Type B pancreatic cell (in vitro differentiated cells): ENCODE results near the gene LAMTOR2. TPM values are rescaled to one million over a fixed set of nuclear protein-coding genes. Genes with fewer than 3 reads are reported as not detected.

Experiments
- DNase-seq: peaks from one replicate; pipeline ENCODE4 v3.0.0; 2021; ENCODE audit warnings: mixed read lengths; ENCODE audit not compliant: unreplicated experiment; ENCODE audit errors: extremely low spot score
- H3K27ac Mint-ChIP-seq: 2 replicates; pipeline ENCODE4 v1.8.0; 2021; ENCODE audit warnings: mild to moderate bottlenecking, mixed read lengths
- H3K27me3 Mint-ChIP-seq: 2 replicates; pipeline ENCODE4 v1.8.0; 2021; ENCODE audit warnings: mixed read lengths
- H3K36me3 Mint-ChIP-seq: 2 replicates; pipeline ENCODE4 v1.8.0; 2021; ENCODE audit warnings: mixed read lengths
- H3K4me1 Mint-ChIP-seq: one replicate; pipeline ENCODE4 v1.8.0; 2021; ENCODE audit warnings: mixed read lengths; ENCODE audit not compliant: unreplicated experiment
- H3K4me3 Mint-ChIP-seq: 2 replicates; pipeline ENCODE4 v1.8.0; 2021; ENCODE audit warnings: mild to moderate bottlenecking, mixed read lengths
- H3K9me3 Mint-ChIP-seq: 2 replicates; pipeline ENCODE4 v1.8.0; 2021; ENCODE audit warnings: mixed read lengths
- CTCF ChIP-seq: fragments of 200-600 bp; sonication (generic); conservative IDR thresholded peaks from 2 replicates; pipeline ENCODE4 v1.5.0; 2021; ENCODE audit warnings: antibody characterized with exemption, mild to moderate bottlenecking
- total RNA-seq: library from RNA; stranded (reverse); gene quantifications from 2 replicates; pipeline ENCODE4 v1.2.1, GENCODE V29; 2021; ENCODE audit warnings: low replicate concordance

Gene LAMTOR2
- total RNA-seq, 1 donor from 2014 or later, result 60.9 TPM

DNA sequence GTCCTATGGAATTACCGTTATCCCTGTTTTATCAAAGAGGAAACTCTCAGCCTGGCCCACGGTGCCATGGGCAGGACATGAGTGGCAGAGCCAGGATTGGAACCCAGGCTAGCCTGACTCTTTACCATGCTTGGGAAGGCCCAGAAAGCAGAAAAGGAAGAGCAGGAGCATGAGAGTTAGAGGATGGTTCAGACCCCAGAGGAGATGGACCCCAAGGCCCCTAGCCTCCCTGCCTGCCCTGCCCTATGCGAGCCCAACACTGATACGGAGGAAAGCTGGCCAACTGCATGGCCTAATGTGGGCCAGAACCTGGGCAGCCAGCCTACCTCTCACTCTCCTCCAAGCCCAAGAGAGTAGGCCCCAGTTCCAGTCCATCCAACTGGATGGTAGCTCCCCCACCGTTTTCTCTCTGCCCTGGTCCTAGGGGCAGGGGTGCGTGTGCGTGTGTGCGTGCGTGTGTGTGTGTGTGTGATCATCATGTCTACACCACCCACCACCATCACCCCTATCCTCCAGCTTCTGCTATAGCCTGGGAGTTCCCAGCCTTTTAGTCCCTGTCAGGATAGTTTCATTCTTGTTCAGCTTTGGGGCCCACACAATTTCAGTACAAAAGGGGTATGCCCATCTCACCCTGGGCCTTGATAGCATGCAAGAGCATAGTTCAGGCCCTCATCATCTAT lies 43.1 kb downstream of the LAMTOR2 start:
- Mint-ChIP-seq H3K4me3 (no peak overlapping the region), H3K36me3 (peaks cover 18% of the 10 kb centered on the region), H3K27ac (peak overlapping the region; percentile 33), H3K4me1 (peaks cover 41% of the 10 kb centered on the region), H3K27me3 (no peaks in the 10 kb centered on the region), H3K9me3 (no peaks in the 10 kb centered on the region)
- no peak for TF ChIP-seq CTCF
- DNase-seq, result no peak

DNA sequence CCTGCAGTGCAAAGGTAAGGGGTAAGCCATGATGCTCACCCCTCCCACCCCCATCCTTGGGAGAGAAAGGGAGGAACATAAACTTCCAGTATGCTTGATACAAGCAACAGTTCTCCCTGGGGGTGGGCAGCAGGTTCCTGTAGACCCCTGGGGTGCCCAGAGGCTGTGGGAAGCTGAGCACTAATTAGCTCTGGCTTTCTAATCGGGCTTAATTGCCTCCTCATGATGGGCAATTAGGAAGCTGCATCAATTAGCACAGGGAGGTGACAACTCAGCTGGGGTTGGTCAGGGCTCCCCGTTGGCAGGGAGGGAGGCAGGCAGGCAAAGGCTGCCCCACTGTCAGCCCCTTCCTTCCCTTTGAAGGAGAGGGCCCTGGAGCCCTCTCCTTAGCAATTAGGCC lies 44.2 kb downstream of the LAMTOR2 start:
- H3K36me3 Mint-ChIP-seq, result peaks cover 14% of the 10 kb centered on the region
- H3K27ac Mint-ChIP-seq, result peak overlapping the region; percentile 68
- no peak for DNase-seq
- peaks cover 52% of the 10 kb centered on the region for H3K4me1 Mint-ChIP-seq
- no peak for TF ChIP-seq CTCF
- H3K27me3 Mint-ChIP-seq, result no peaks in the 10 kb centered on the region
- H3K4me3 Mint-ChIP-seq, result no peak overlapping the region
- H3K9me3 Mint-ChIP-seq, result no peaks in the 10 kb centered on the region

DNA sequence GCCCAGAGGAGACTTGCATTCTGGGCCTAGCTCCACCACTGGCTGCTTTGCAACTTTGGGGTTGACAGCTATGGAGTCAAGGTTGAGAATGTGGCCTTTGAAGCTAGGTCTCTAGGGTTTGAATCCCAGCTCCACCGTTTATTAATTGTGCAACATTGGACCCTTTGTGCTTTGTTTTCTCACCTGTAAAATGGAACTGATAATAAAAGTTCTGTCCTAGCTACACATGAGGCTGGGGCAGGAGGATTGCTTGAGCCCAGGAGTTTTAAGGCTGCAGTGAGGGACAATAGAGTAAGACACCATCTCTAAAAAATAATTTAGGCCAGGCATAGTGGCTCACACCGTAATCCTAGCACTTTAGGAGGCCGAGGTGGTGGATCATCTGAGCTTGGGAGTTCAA lies 44.7 kb downstream of the LAMTOR2 start:
- Mint-ChIP-seq H3K4me3 (no peak overlapping the region), H3K9me3 (no peaks in the 10 kb centered on the region), H3K36me3 (peaks cover 12% of the 10 kb centered on the region), H3K4me1 (peaks cover 57% of the 10 kb centered on the region), H3K27ac (no peak overlapping the region), H3K27me3 (no peaks in the 10 kb centered on the region)
- DNase-seq, result no peak
- no peak for TF ChIP-seq CTCF

GRCh38 chr1:156100205-156100995 lies 45.8 kb downstream of the LAMTOR2 start:
- H3K36me3 Mint-ChIP-seq, result peaks cover 12% of the 10 kb centered on the region
- peak overlapping the region; percentile 4 for H3K4me3 Mint-ChIP-seq
- peak overlapping the region; percentile 65 for H3K27ac Mint-ChIP-seq
- H3K4me1 Mint-ChIP-seq, result peaks cover 68% of the 10 kb centered on the region
- H3K27me3 Mint-ChIP-seq, result no peaks in the 10 kb centered on the region
- no peaks in the 10 kb centered on the region for H3K9me3 Mint-ChIP-seq
- no peak for TF ChIP-seq CTCF
- no peak for DNase-seq

DNA sequence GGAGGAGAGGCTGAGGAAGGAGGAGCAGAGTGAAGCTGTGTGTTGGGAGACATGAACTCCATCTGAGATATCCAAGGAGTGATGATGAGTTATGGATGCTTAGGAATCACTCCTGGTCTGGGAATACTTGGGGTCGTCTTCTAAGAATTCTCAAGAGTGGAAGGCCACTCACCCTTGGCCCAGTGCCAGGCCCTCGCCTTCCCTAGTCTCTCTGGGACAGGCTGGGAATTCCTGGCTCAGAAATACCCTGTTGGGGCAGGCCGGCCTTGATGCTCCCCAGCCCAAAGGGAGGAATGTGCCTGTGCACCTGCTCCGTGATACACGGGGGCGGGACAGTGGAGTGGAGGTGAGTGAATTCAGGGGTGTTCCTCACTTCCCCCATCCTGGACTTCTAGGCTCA lies 47.3 kb downstream of the LAMTOR2 start:
- Mint-ChIP-seq H3K27ac (no peak overlapping the region), H3K36me3 (peaks cover under 1% of the 10 kb centered on the region), H3K4me1 (peaks cover 69% of the 10 kb centered on the region), H3K9me3 (no peaks in the 10 kb centered on the region), H3K27me3 (no peaks in the 10 kb centered on the region), H3K4me3 (peak overlapping the region; percentile 67)
- TF ChIP-seq CTCF, result no peak
- no peak for DNase-seq
